Stimulated activated naive CD8-positive, alpha-beta T cell treated with anti-CD3 and anti-CD28 coated beads, Interleukin-15, Interleukin-2, amounts not matched to agents 100 U/mL and 50 U/mL, for 24 hours (primary cell): ENCODE data around the gene TUBA8.
A peak's percentile ranks its signal among the peaks of the same experiment; 100 is the strongest.
"Not testable (repeated sequence)": the region's sequence is repeated elsewhere in the genome, so short reads cannot be mapped to it uniquely, and the experiment has no call there.

ENCODE experiments used
- ATAC-seq: fragments of 150-1000 bp; cut with Tn5 transposase; one replicate; pipeline ENCODE4 v1.10.0; 2021
- DNase-seq: peaks from one replicate; pipeline ENCODE4 v3.0.0; 2021

The TUBA8 gene

GRCh38 chr22:18110194-18110953 is at the start of gene TUBA8:
Gene TUBA8 (plus strand): TSS chr22:18110809. CDS start chr22:18110866, 57 bp downstream.
- DNase-seq (peak; percentile 64), ATAC-seq (peak; percentile 60)

GRCh38 chr22:18062421-18062820 is 48.2 kb upstream of the TUBA8 start:
- DNase-seq = no peak
- no peak for ATAC-seq

GRCh38 chr22:18063306-18063705 is 47.3 kb upstream of the TUBA8 start:
- ATAC-seq (no peak), DNase-seq (no peak)

GRCh38 chr22:18063715-18064114 is 46.9 kb upstream of the TUBA8 start:
- not testable (repeated sequence) for ATAC-seq, DNase-seq

DNA sequence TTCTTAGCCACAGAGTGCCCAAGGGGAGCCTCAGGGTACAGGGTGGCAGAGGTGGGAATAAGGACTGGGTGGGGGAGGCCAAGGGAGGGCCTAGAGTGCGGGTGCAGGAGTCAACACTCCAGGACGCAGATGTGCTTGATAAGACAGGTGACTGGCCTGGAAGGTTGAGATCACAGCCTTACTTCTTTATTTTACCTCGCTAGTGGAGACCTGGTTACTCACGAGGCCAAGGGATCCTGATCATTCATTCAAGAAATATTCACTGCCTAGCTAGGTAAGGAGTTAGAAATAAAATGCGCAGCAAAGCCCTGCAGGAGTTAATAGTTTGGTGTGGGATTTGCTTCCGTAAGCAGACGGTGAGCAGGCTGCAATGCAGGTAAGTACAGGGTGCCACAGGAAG is 46.0 kb upstream of the TUBA8 start:
- DNase-seq (no peak), ATAC-seq (no peak)

- DNase-seq = no peak
- ATAC-seq = no peak
Measured at GRCh38 chr22:18065256-18065655, 45.4 kb upstream of the TUBA8 start.

DNA sequence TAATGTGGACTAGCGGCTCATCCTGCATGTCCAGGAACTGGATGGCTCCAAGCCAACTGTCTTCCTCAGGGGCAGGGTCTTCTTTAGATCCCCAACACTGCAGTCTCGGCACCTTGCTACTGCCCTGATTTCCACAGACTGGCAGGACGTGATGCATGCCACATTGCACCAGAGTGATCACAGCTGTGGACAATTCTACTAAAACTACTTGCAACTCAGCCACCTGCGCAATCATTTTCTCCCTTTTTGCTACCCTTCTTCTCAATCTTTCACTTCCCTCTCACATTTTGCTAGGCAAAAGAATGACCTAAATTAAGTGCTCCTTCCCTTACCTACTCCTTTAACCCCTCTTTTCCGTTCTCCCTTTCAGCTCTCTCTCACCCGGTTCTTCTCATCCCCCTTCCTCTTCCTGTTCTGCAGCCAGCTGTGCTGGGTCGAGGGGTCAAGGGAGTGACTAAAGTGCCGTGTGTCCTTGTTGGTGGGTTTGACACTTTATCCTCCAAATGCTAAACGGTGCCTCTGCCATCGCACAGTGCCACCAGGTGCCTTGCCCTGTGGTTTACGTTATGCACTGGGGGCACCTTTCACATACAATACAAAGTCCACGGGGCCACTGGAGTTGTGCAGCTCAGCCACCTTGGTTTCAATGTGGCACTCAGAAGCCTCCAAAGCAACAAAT is 44.3 kb upstream of the TUBA8 start:
- ATAC-seq = no peak
- no peak for DNase-seq

DNA sequence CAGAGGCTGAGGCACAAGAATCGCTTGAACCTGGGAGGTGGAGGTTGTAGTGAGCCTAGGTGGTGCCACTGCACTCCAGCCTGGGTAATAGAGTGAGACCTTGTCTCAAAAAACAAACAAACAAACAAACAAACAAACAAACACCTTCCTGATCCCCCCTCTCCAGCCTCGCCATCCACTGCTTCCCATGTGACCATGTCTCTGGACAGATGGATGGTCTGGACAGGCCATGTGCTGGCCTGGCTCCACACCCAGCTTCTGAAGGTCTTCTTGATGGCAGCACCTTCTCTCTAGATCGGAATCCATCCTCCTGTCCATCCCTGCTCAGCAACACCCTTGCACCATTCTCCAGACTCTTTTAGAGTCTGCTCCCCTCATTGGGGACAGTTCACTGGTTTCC is 43.5 kb upstream of the TUBA8 start:
- DNase-seq (no peak), ATAC-seq (no peak)

DNA sequence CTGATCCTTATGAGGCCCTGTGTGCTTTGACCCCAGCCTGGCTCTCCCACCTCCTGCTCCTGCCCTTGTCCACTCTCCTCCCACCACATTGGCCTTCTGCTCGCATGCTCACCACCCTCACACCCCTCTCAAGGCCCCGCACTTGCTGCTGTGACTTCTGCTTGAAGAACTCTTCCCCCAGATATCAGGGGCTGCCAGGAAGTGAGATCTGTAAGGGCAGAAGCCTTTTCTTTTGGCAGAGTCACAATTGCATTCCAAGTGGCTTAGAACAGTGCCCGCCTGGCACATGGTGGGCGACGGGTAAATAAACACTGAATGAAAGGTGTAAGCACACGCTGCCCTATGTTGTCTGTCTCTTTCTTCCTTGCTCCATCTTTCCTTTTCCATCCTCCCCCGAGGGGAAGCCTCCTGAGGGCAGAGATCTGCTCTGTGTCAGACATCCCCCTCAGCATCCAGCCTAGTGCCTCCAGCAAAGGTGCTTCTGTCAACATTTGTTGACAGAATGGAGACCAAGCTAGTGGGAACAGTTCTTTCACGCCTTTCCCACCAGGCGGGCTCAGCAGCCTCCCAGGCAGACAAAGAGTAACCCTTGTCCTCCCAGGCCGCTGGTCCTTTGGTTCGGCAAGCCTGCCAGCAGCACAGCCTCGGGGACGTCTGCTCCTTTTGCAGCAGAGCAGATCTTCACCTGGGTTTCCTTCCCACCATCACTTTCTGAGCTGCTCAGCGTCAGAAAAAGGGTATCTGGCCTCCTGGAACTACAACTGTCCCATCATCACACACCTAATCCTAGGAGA is 42.9 kb upstream of the TUBA8 start:
- ATAC-seq = no peak
- DNase-seq = no peak

DNA sequence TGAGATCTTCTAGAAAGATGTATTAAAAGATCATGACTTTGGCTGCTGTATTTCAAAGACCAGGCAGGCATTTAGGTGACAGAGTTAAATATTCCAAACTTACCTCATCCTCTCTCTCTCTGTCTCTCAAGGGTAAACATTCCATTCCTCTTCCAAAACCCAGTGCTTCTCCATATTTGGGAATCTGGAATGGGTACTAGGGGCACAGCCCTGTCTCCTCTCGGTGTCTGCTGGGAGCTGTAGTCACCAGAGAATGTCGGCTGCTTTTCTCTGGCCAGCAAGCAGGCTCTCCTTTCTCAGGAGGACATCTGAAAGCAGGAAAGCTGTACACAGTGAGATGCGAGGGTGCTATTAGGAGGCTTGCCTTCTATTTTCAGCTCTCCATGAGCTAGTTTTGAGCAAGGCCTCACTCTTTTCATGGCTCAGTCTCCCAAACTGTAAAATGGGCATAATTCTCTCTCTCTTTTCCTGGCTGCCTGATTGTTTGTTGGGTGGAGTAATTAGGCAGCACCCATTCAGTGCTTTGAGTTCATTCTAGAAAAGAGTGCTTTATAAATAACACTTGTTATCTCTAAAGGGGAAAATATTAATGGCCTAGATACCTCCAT is 42.1 kb upstream of the TUBA8 start:
- ATAC-seq (no peak), DNase-seq (no peak)

- no peak for DNase-seq
- ATAC-seq = no peak
Measured at GRCh38 chr22:18069041-18069440, 41.6 kb upstream of the TUBA8 start.

DNA sequence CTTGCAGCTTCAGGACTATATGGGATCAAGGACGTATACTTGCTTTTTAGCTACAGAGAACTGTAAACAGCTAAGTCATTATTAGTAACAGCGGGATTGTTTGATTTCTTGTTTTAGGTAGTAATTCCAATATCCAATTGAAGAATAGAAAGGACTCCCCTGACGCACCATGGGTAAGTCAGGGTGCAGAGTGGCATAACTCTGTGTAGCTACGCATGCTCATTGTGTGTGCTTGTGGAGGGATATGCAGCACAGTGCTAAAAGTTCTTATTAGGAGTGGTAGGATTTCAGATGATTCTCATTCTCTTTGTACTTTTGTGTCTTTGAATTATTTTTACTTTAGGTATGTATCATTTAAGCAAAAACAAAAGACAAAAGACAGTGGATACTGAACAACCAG is 40.6 kb upstream of the TUBA8 start:
- no peak for ATAC-seq
- no peak for DNase-seq

GRCh38 chr22:18070556-18071306 is 39.9 kb upstream of the TUBA8 start:
- ATAC-seq = no peak
- peak; percentile 36 for DNase-seq

DNA sequence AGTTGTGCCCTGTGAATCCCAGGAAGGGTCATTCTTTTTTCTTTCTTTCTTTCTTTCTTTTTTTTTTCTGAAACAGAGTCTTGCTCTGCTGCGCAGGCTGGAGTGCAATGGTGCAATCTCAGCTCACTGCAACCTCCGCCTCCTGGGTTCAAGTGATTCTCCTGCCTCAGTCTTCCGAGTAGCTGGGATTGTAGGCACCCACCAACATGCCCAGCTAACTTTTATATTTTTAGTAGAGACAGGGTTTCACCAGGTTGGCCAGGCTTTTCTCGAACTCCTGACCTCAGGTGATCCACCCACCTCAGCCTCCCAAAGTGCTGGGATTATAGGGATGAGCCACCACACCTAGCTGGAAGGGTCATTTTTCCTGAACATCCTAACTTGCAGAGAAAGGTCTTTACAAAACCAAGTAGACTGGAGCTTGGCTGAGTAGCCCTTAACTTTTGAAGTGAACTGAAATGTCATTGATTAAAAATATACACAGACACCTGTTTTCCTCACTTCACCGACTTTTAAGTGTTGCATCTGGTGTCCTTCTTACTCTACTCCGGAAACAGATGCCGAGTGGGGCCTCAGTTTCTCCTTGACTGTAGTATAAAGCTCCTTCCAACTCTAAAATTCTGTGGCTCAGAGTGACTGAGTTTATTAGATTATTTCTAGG is 39.2 kb upstream of the TUBA8 start:
- DNase-seq, ATAC-seq: not testable (repeated sequence)

DNA sequence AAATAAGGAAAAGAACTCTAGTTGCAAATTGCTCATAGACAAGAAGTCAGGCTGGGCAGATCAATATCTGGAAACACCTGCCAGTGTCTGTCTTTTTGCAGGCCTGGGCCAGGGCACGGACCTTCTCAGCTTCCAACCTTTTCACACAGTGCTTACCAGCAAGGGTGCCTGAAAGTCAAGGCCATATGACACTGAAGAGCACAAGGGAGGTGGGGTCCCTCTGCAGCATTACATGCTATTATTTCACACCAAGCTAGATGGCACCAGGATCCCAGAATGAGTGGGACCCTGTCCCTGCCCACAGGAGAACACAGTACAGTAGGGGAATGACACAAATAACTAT is 38.7 kb upstream of the TUBA8 start:
- no peak for DNase-seq
- no peak for ATAC-seq

GRCh38 chr22:18073467-18073866 is 37.1 kb upstream of the TUBA8 start:
- ATAC-seq (no peak), DNase-seq (no peak)

DNA sequence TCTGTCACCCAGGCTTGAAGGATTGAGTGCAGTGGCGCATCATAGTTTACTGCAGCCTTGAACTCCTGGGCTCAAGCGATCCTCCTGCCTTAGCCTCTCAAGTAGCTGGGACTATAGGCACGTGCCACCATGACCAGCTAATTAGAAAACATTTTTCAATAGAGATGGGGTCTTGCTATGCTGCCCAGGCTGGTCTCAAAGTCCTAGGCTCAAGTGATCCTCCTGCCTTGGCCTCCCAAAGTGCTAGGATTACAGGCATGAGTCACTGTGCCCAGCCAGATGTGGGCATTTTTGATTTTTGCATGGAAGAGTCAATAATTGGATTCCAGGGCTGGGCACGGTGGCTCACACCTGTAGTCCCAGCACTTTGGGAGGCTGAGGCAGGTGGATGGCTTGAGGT is 36.7 kb upstream of the TUBA8 start:
- DNase-seq = not testable (repeated sequence)

DNA sequence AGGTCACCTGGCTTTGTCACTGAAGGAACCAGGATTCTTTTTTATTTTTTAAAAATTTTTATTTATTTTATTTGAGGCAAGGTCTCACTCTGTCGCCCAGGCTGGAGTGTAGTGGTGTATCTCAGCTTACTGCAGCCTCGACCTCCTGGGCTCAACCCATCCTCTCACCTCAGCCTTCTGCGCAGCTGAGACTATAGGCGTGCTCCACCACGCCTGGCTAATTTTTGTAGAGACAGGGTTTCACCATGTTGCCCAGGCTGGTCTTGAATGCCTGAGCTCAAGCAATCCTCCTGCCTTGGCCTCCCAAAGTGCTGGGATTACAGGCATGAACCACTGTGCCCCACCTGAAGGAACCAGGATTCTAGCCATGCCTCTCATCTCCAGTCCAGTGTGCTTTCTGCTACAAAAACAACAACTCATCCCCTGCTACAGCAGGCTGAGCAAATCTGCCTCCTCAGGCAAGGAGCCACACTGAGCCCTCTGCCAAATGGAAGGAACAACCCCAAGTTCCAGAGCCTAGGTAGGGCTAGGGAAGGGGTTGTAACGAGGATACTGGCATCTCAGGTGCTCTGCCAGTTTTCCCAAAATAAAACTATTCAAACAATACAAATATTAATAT is 35.4 kb upstream of the TUBA8 start:
- ATAC-seq (no peak), DNase-seq (no peak)

More for the DNA sequence above, 36.7 kb upstream of the TUBA8 start:
- not testable (repeated sequence) for ATAC-seq

DNA sequence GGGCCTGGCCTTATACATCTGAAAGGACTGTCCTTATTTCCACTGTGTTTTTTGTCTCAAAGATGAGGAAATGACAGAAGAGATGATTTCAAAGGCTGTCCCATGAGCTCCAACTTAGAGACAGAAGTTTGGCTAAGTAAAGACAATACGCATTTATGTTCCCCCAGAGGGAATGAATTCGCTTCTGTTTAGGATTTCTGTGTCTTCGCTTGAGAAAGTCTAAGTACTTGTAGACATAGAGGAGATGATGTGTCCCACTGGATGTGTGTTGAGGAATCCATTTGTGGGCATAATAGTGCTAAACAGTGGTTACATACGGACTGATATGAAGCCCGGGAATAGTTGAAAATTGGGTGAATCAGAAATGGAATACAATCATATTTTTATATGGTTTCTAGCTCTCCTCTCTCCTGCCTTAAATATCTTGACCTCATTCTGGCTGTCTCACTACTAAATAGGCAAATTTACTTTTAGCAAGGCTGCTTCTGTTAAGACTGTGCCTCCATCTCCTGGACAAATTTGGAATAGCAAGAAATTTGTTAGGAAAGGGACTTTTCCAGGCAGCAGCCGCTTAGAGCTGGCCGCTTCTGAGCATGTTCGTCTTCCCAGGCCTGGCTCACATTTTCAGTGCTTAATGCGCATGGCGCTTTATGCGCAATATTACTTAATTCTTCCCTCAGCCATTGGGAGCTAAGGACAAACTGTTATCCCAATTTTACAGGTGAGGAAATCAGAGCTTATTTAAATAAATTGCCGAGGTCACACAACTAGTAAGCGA is 34.7 kb upstream of the TUBA8 start:
- ATAC-seq (no peak), DNase-seq (peak; percentile 32)

DNA sequence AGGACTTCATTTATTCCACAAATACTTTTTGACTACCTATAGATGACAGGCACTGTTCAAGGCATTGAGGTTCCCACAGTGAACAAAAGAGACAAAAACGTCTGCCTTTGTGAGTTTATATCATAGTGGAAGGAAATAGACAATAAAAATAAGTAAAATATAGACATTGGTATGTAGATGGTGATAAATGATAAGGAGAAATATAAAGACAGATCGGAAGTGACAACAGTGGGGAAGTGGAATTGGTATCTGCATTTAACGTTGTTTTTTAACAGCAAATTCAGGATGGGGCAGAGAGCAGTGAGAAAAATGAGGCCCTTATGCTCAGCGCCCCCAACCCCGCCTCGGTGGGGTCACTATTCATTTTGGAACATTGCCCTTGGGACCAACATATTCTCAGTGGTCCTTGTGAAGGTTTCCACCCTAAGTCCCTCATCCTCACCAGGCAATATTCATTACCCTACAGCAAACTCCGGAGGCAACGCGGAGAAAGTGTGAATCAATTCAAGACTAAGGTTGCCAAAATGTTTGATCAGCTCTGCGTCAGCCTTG is 33.4 kb upstream of the TUBA8 start:
- ATAC-seq = peak; percentile 9
- no peak for DNase-seq
